ENCODE data around the gene IL22RA1.
A peak's percentile ranks its signal among the peaks of the same experiment; 100 is the strongest.

IL22RA1 gene

DNA sequence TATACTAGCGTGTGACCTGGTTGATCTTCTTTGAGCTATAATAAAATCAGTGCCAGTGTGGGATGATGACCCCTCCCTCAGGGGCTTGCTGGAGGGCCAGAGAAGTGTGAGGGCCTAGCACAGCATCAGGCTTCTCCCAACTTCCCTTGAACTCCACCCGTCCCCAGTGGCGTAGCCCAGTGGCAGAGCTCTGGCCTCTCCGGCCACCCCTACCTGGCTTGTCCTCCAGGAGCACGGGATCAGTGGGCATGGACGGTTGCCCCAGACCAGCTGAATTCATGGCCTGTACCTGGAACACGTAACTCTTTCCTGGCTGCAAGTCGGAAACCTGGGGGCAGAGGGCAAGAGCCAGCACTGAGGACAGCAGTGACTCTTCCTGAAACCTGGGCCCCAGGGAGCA lies 67.0 kb downstream of the IL22RA1 start:
- Histone ChIP-seq H3K36me3 (no peaks in the 10 kb centered on the region), H4K20me1 (no peaks in the 10 kb centered on the region), H3K4me2 (no peak overlapping the region), H3K4me1 (peaks cover 0 to 4% (median 0%) of the 10 kb centered on the region in 10 experiments; a peak in 2 of 20 replicates), H3K4me3 (no peak overlapping the region), H3K9ac (no peak overlapping the region), H3K27me3 (no peaks in the 10 kb centered on the region), H3K9me3 (replicated peaks in 1 of 11) (no peaks in the 10 kb centered on the region), H3K27ac (no peak overlapping the region)
- no peak for TF ChIP-seq Cebpa-rat (IDR thresholded peaks at IDR 0.05)

DNA sequence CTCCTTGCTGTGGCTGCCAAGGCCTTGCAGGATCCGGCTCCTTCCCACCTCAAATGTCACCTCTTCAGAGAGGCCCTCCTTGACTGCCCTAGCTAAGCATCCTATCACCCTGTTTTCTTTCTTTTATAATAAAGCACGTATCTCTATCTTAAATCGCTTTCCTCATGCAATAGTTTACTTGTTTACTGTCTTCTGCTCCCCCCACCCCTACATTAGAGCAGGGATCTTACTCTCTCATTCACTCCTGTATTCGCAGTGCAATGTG lies 67.4 kb downstream of the IL22RA1 start:
- TF ChIP-seq Cebpa-rat (IDR thresholded peaks at IDR 0.05): no peak
- no peak overlapping the region for H3K4me3 ChIP-seq
- no peaks in the 10 kb centered on the region for H3K36me3 ChIP-seq
- H3K4me2 ChIP-seq: no peak overlapping the region
- no peak overlapping the region for H3K9ac ChIP-seq
- no peaks in the 10 kb centered on the region for H3K27me3 ChIP-seq
- H4K20me1 ChIP-seq: no peaks in the 10 kb centered on the region
- peaks cover 0 to 8% (median 0%) of the 10 kb centered on the region in 10 experiments; a peak in 2 of 20 replicates for H3K4me1 ChIP-seq
- H3K9me3 ChIP-seq (replicated peaks in 1 of 11): no peaks in the 10 kb centered on the region
- no peak overlapping the region for H3K27ac ChIP-seq

DNA sequence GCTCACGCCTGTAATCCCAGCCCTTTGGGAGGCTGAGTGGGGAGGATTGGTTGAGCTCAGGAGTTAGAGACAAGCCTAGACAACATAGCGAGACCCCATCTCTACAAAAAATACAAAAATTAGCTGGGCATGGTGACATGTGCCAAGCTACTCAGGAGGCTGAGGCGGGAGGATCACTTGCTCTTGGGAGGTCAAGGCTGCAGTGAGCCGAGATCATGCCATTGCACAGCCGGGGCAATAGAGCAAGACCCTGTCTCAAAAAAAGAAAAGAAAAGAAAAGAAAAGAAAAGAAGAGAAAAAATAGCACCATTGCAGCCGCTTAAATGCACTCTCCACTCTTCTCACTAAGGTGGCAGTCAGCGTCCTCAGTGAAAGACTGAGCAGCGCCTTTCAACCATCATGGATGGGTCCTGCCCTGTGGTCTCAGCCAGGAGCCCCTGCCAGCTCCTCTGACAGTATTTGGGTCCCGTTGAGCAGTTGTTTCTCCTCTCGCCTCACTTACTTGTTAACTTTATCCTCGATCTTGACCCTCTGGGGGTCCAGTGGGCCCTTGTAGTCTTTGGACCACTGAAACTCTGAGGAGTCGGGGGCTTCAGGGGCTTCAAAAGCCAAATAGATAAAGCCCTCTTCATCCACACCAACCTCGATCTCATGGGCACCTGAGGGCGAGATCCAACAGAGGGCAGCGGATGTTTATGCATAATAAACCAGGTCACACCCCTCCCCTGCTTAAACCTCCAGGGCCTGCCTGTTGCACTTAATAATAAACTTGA lies 67.9 kb downstream of the IL22RA1 start:
- Histone ChIP-seq H3K9ac (no peak overlapping the region), H3K4me3 (no peak overlapping the region), H3K4me1 (peaks cover 0 to 8% (median 0%) of the 10 kb centered on the region in 10 experiments; a peak in 3 of 20 replicates), H3K9me3 (replicated peaks in 1 of 11) (no peaks in the 10 kb centered on the region), H3K27ac (no peak overlapping the region), H3K27me3 (no peaks in the 10 kb centered on the region), H4K20me1 (no peaks in the 10 kb centered on the region), H3K4me2 (no peak overlapping the region), H3K36me3 (no peaks in the 10 kb centered on the region)
- TF ChIP-seq Cebpa-rat (IDR thresholded peaks at IDR 0.05): no peak

- no peak for TF ChIP-seq Cebpa-rat (IDR thresholded peaks at IDR 0.05)
- Histone ChIP-seq H4K20me1 (no peaks in the 10 kb centered on the region), H3K9ac (no peak overlapping the region), H3K36me3 (no peaks in the 10 kb centered on the region), H3K27ac (no peak overlapping the region), H3K4me3 (no peak overlapping the region), H3K4me2 (no peak overlapping the region), H3K27me3 (no peaks in the 10 kb centered on the region), H3K4me1 (peaks cover 0 to 16% (median 5%) of the 10 kb centered on the region in 10 experiments; a peak in 14 of 20 replicates), H3K9me3 (replicated peaks in 1 of 11) (no peaks in the 10 kb centered on the region)
Measured at GRCh38 chr1:24074196-24074595, 68.7 kb downstream of the IL22RA1 start.

GRCh38 chr1:24071941-24072340 lies 71.0 kb downstream of the IL22RA1 start:
- Histone ChIP-seq H3K4me3 (no peak overlapping the region), H3K27me3 (no peaks in the 10 kb centered on the region), H3K4me1 (peaks cover 11 to 32% (median 22%) of the 10 kb centered on the region in 10 experiments; a peak in 19 of 20 replicates), H3K9ac (no peak overlapping the region), H3K36me3 (no peaks in the 10 kb centered on the region), H3K9me3 (replicated peaks in 1 of 11) (no peaks in the 10 kb centered on the region), H3K4me2 (no peak overlapping the region), H4K20me1 (no peaks in the 10 kb centered on the region), H3K27ac (no peak overlapping the region)
- TF ChIP-seq Cebpa-rat (IDR thresholded peaks at IDR 0.05): no peak

DNA sequence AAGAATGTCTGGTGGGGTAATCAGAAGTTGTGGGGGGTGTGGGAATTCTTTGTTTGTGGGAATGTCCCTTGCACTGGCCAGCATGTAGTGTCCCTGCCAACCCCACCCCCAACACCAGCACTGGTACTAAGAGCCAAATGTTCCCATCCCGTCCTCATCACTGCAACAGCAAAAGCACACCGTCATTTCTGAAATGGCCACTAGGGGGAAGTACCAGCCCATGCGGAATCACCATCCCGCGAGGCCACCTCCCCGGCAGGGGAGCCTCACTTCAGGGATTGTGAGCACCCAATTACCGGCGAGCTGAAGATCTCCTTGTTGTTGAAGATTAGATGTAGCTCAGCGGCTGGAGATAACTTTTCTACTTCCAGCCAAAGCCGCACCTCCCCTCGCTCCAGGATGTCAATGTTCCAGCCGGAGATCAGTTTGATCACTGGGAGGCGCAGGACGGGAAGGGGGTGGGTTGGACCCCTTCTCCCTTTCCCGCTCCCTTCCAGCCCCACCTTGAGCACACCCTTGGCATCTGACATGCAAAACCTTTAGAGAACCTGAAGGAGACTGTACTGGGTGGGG lies 72.0 kb downstream of the IL22RA1 start:
- peaks cover 11 to 32% (median 23%) of the 10 kb centered on the region in 10 experiments; a peak in 19 of 20 replicates for H3K4me1 ChIP-seq
- no peaks in the 10 kb centered on the region for H3K36me3 ChIP-seq
- no peak overlapping the region for H3K27ac ChIP-seq
- H3K9me3 ChIP-seq (replicated peaks in 1 of 11): no peaks in the 10 kb centered on the region
- H3K4me3 ChIP-seq: no peak overlapping the region
- H3K9ac ChIP-seq: no peak overlapping the region
- H3K27me3 ChIP-seq: no peaks in the 10 kb centered on the region
- no peak for TF ChIP-seq Cebpa-rat (IDR thresholded peaks at IDR 0.05)
- no peaks in the 10 kb centered on the region for H4K20me1 ChIP-seq
- peak overlapping the region in 1 of 11 experiments; percentile 9; a peak in 2 of 22 replicates for H3K4me2 ChIP-seq

GRCh38 chr1:24069817-24070216 lies 73.1 kb downstream of the IL22RA1 start:
- Histone ChIP-seq H3K4me1 (peaks cover 11 to 42% (median 32%) of the 10 kb centered on the region in 10 experiments; a peak in 19 of 20 replicates), H3K9me3 (replicated peaks in 1 of 11) (no peaks in the 10 kb centered on the region), H3K9ac (no peak overlapping the region), H3K4me3 (no peak overlapping the region), H3K27me3 (no peaks in the 10 kb centered on the region), H4K20me1 (no peaks in the 10 kb centered on the region), H3K36me3 (no peaks in the 10 kb centered on the region), H3K27ac (no peak overlapping the region), H3K4me2 (no peak overlapping the region; a peak in 1 of 22 replicates)
- no peak for TF ChIP-seq Cebpa-rat (IDR thresholded peaks at IDR 0.05)

All from BLaER1 treated with 17β-estradiol and CSF1 and Interleukin-3, amounts not matched to agents 10 nM and 100 nM (cell line).